Measurements from ENCODE around the gene DDX10. TPM values are rescaled to one million over a fixed set of nuclear protein-coding genes. Genes with fewer than 3 reads are reported as not detected.

Gene DDX10
- polyA plus RNA-seq, 1 experiment, result 11.0 TPM

- no peak for TF ChIP-seq CTCF (IDR thresholded peaks at IDR 0.05; ENCODE audit: insufficient read depth, low read depth, low read length)
- no peak for DNase-seq (ENCODE audit: low read depth)
- Histone ChIP-seq H3K36me3 (ENCODE audit: control insufficient read depth, insufficient read depth, low read length) (no peaks in the 10 kb centered on the region), H3K4me3 (ENCODE audit: low read depth, low read length) (no peak overlapping the region), H3K27me3 (ENCODE audit: control insufficient read depth, insufficient read depth, low read length) (no peaks in the 10 kb centered on the region)
- POLR2A ChIA-PET, result no interaction called here
- CTCF ChIA-PET, result interaction anchor here (1.8 kb wide), 1 partner anchor 11 kb away, joined by 4 read pairs; no protein-coding TSS in a partner anchor
Observed at GRCh38 chr11:108863528-108863927, 198.7 kb downstream of the DDX10 start.

GRCh38 chr11:108865406-108865805 is 200.5 kb downstream of the DDX10 start:
- ChIA-PET CTCF (no interaction called here), POLR2A (no interaction called here)
- Histone ChIP-seq H3K27me3 (ENCODE audit: control insufficient read depth, insufficient read depth, low read length) (no peaks in the 10 kb centered on the region), H3K36me3 (ENCODE audit: control insufficient read depth, insufficient read depth, low read length) (no peaks in the 10 kb centered on the region), H3K4me3 (ENCODE audit: low read depth, low read length) (no peak overlapping the region)
- TF ChIP-seq CTCF (IDR thresholded peaks at IDR 0.05; ENCODE audit: insufficient read depth, low read depth, low read length), result no peak
- DNase-seq (ENCODE audit: low read depth), result no peak

- no peaks in the 10 kb centered on the region for H3K27me3 ChIP-seq (ENCODE audit: control insufficient read depth, insufficient read depth, low read length)
- CTCF ChIA-PET, result interaction anchor here (0.9 to 1.1 kb wide), 2 partner anchors 35 to 169 kb away, joined by 3 read pairs; no protein-coding TSS in a partner anchor
- no peak for TF ChIP-seq CTCF (IDR thresholded peaks at IDR 0.05; ENCODE audit: insufficient read depth, low read depth, low read length)
- no peak overlapping the region for H3K4me3 ChIP-seq (ENCODE audit: low read depth, low read length)
- no peaks in the 10 kb centered on the region for H3K36me3 ChIP-seq (ENCODE audit: control insufficient read depth, insufficient read depth, low read length)
- POLR2A ChIA-PET, result no interaction called here
- no peak for DNase-seq (ENCODE audit: low read depth)
Observed at GRCh38 chr11:108866781-108867180, 201.9 kb downstream of the DDX10 start.

GRCh38 chr11:108870373-108871020 is 205.6 kb downstream of the DDX10 start:
- TF ChIP-seq CTCF (IDR thresholded peaks at IDR 0.05; ENCODE audit: insufficient read depth, low read depth, low read length), result no peak
- no peak overlapping the region for H3K4me3 ChIP-seq (ENCODE audit: low read depth, low read length)
- H3K36me3 ChIP-seq (ENCODE audit: control insufficient read depth, insufficient read depth, low read length), result no peaks in the 10 kb centered on the region
- CTCF ChIA-PET, result interaction anchor here (0.6 to 2.7 kb wide), 6 partner anchors 8 to 172 kb away, joined by 3 to 19 read pairs (median 4); no protein-coding TSS in a partner anchor
- POLR2A ChIA-PET, result no interaction called here
- H3K27me3 ChIP-seq (ENCODE audit: control insufficient read depth, insufficient read depth, low read length), result no peaks in the 10 kb centered on the region
- peak; percentile 39 for DNase-seq (ENCODE audit: low read depth)

GRCh38 chr11:108871152-108871551 is 206.3 kb downstream of the DDX10 start:
- no peak for DNase-seq (ENCODE audit: low read depth)
- peak; percentile 60 for TF ChIP-seq CTCF (IDR thresholded peaks at IDR 0.05; ENCODE audit: insufficient read depth, low read depth, low read length)
- no peaks in the 10 kb centered on the region for H3K36me3 ChIP-seq (ENCODE audit: control insufficient read depth, insufficient read depth, low read length)
- H3K4me3 ChIP-seq (ENCODE audit: low read depth, low read length), result no peak overlapping the region
- CTCF ChIA-PET, result interaction anchor here (0.6 to 2.7 kb wide), 5 partner anchors 9 to 172 kb away, joined by 3 to 19 read pairs (median 5); no protein-coding TSS in a partner anchor
- no peaks in the 10 kb centered on the region for H3K27me3 ChIP-seq (ENCODE audit: control insufficient read depth, insufficient read depth, low read length)
- POLR2A ChIA-PET, result no interaction called here
